ENCODE results near the gene TOB1.
A peak's percentile ranks its signal among the peaks of the same experiment; 100 is the strongest.
"Not testable (repeated sequence)": the region's sequence is repeated elsewhere in the genome, so short reads cannot be mapped to it uniquely, and the experiment has no call there.

The TOB1 gene

DNA sequence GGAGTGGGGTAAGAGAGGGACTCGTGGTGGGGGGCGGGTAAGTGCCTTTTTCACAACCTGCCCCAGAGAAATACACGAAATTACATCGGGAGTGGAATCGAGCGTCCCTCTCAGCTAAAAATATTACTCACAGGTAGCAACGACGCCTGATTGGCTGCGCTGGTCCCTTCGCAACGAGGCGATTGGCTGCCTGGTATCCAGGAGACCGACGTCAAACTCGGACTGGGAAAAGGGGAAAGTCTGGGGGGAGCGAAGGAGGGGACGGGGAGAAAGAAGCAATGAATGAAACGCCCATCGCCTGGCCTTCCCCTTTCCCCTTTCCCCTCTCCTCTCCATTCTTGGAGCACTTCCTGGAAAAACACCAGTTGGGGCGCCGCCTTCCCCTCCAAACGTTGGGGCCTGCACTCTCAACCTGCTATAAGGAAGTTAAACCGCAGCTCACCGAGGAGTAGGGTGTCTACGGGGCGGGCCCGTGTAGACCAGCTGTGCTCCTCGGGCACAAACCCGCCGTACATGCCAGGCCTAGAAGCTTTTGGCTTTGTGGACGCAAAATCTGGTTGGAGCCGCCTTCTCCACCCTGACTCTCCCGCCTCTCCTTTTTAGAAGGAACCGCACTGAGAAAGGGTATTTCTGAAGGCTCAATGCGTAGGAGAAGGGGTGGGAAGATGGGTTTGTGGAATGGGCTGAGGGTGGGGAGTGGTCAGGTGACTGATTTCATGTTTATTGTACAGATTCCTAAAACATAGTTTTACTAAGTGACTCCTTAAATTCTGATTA, 1.4 kb upstream of the TOB1 start:
- DNase-seq, result peak; percentile 95

- DNase-seq, result peak; percentile 71
Observed at GRCh38 chr17:50866950-50867362, 802 bp upstream of the TOB1 start.

DNA sequence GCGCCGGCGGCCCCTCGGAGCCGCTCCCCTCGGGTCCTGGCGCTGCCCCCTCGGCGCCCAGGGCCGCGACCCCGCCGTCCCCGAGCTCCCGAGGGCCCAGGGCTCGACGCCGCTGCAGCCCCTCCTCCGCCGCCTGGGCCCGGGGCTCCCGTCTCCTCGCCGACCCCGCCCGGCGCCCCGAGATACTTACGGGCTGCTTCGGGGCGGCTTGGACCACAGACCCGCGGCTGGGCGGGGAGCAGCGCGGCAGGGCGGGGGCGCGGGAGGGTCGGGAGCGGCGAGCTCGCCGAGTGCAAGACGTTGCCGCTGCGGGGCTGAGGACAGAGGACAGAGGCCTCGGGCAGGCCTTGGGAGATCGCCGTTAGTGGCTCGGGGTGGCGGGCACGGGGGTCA, 290 bp downstream of the TOB1 start:
- DNase-seq, result no peak

DNA sequence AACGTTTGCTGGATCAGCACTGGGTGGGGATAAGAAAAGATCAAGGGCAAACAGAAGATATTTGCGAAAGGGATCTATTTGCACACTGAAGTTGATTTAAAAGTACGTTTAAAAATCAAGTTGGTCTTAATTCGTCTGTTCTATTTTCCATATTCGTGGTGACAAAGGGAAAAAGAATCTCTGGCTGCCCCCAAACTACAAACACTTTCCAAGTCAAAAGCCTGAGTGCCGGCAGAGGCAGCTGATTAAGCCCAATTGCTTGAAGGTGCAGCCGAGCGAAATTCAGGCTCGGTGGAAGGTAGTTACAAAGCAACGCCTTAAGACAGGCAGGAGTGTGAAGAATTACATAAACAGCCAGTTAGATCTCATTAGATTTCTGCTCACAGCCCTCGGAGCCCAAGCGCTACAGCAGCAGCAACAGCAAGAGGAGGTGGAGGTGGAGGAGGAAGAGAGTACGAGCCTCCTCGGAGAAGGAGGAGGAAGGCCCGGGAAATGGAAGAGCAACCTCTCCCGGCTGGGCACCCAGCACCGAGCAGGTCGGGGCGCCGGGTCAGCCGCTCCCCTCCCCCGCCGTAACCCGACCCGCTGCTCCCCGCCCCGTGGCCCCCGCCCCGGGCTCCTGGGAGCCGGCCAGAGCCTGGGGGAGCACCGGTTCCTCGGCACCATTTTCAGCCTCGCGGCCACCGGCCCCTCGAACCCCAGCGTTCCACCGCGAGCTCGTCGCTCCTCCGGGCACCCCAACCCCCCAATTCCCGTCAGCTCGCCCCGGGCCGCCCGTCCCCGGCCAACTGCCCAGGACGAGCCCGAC, 890 bp downstream of the TOB1 start:
- DNase-seq, result peak; percentile 37

GRCh38 chr17:50864747-50865059, 1.5 kb downstream of the TOB1 start:
- DNase-seq, result no peak

DNA sequence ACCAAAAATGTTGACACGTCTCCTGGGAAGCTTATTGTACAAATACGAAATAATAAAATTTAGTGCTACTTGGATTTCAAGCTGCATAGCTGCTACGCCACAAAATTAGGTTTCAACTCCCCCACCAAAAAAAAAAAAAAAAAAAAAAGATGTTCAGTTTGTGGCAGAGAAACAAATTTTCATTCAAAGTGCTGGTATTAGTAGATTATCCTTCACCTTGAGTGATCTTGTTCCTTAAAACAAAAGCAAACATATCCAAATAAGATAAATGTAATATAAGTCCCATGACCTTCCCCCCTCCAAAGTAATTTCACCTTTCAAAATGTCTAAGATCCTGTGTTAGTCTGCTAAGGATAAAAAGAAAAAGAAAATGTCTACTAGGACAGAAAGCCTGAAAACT, 2.2 kb downstream of the TOB1 start:
- DNase-seq, result no peak

- no peak for DNase-seq
Observed at GRCh38 chr17:50863221-50863843, 2.8 kb downstream of the TOB1 start.

DNA sequence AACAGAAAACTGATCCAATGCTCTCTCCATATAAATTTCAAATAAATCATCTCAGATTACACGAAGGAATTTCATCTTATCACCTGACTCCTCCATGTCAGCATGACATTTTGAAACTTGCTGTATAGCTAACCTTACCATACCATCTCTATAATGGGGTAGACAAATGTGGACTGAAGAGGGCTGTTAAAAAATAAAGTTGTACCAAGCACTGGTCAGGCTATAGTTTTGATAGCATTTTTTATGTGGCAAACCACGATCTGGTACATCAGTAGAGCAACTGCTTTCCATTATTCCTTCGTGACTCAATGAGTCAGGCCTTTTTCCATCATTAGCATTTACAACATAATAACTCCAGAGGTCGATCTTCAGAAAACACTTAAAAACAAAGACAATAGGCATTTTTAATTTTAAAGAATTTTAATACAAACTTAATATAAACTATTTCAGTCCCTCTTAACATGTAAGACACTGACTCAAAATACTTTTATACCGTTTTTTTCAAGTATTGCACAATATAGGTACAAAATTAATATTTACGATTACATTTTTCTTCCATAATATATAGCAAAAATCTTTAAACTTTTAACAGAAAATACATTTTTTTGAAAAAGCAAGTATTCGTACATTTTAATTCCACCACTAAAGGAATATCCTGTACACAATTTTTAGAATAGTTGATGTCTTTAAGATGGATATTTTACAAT, 4.2 kb downstream of the TOB1 start:
- DNase-seq, result no peak

DNA sequence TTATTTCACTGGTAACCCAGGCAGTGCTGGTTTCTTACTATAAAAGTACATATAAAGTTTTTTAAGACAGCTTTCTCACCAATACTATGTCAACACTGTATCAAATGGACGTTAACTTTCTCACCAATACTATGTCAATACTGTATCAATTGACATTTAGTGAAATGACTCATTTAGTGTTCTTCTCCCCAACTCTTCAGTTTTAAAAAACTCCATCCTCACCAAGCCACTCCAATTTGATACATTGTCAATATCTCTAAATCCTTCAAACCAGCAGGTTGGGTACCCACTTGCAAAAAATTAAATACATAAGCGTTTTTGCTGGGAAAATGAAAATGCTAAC, 4.8 kb downstream of the TOB1 start:
- no peak for DNase-seq

GRCh38 chr17:50859727-50860126, 6.4 kb downstream of the TOB1 start:
- DNase-seq, result not testable (repeated sequence)

GRCh38 chr17:50858486-50859225, 7.5 kb downstream of the TOB1 start:
- no peak for DNase-seq

- DNase-seq, result no peak
Observed at GRCh38 chr17:50856431-50856830, 9.7 kb downstream of the TOB1 start.

DNA sequence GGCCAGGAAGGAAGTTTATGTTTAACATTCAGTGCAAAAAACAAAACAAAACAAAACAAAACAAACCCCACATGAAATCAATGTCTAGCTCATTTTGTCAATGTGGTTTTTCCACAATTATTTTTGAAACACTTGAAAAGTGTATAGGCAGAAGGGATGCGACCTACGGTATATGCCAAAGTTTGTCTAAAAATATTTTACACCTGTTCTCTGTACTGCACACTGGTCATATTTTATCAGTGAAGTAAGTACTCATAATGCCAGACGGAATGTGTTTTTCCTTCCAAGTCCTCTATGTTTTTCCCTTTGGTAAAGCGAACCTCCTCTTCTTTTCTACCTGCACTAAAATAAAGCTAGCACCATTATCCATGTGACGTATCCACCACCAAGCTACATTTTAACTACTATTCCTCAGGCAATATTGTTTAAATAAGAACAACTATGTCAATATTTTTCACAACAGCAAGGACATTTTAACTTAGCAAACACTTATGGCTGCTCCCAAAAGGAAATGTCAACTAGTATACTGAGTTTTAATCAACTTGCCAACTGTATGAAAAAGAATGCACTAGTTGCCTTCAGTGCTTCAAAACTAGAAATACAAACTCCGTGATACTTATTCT, 10.3 kb downstream of the TOB1 start:
- DNase-seq, result no peak

- DNase-seq, result no peak
Observed at GRCh38 chr17:50853781-50854180, 12.4 kb downstream of the TOB1 start.

DNA sequence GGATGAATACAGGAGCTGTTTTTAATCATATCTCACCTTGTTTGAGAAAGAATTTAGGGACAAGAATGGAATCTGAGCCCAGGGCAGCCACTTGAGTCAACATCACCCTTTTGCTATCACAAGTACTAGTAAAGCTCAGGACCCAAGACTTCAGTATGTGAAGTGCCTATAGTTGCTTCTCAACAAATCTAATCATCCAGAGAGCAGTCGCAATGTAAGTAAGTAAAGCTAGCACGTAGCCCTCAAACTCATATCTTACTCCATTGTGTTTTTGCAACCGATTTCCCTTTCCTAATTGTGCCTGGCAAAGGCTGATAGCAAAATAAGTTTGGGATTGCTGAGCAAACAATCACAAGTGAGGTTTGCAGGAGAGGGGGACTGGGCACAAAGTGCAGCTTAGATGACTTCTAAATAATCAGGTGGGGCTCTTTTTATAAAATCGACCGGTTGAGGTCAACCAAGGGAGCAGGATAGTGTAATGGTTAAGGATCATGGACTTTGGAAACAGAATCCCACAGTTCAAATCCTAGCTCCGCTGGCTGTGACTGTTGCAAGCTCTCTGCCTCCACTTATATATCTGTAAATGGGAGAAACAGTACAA, 13.0 kb downstream of the TOB1 start:
- no peak for DNase-seq

- DNase-seq, result no peak
Observed at GRCh38 chr17:50850640-50851039, 15.5 kb downstream of the TOB1 start.

DNA sequence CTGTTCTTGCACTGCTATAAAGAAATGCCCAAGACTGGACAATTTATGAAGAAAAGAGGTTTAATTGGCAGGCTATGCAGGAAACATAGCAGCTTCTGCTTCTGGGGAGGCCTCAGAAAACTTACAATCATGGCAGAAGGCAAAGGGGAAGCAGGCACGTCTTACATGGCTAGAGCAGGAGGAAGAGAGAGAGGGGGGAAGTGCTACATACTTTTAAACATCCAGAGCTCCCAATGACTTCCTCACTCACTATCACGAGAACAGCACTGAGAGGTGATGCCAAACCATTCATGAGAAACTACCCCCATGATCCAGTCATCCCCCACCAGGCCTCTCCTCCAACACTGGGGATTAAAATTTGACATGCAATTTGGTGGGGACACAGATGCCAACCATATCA, 17.4 kb downstream of the TOB1 start:
- DNase-seq, result no peak

DNA sequence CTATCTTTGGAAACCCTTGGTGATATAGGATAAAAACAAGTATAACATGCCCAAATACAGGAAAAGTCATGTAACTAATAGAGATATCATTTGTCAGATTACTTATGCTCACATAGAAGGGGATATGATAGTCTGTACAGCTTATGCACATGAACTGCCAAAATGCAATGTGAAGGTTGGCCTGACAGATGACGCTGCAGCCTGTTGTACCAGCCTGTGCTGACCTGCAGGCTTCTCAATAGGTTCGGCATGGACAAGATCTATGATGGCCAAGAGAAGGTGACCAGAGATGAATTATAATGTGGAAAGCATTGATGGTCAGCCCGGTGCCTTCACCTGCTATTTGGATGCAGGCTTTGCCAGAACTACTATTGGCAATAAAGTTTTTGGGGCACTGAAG, 18.1 kb downstream of the TOB1 start:
- no peak for DNase-seq

GRCh38 chr17:50847566-50847965, 18.6 kb downstream of the TOB1 start:
- no peak for DNase-seq

DNA sequence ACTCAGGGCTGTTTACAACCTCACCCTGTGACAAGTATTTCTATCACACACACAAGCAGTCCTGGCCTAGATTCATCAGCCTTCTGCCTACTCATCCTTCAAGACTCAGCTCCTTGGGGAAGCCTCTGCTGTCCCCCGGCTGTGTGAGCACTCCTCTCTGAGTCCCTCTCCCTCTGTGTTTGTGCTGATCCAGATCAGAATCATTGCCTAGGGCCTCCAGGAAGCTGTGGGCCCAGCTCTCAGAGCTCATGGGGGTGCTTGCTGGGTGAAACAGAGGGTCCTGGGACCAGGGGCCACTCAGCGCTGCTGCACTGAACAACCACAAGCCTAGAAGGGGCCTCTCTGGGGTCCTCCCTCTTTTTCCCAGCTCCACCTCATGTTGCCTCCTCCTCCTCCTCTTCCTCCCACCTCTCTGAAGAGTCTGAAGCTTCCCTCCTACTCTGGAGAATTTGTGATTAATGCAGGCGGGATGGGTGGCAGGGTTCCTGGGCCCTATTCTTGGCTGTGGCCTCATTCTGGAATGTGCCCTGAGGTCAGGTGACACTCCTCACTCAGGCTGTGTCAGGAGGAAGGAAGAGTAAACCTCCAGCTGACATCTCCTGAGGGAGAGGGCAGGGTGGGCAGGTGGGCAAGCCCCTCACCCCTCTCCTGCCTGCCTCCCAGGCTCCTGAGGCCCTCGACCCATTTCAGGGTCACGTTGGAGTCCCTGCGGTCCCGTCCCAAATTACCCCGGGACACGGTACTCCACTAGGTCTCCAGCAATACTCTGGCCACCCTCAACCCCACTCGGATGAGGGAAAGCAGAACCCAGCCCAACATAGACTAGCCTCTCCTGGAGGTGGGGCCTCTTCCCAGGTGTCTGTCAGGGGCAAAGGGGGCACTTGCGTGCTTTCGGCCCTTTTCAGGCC, 20.7 kb downstream of the TOB1 start:
- no peak for DNase-seq
